ENCODE measurements around the gene NANS.
A peak's percentile ranks its signal among the peaks of the same experiment; 100 is the strongest.

The NANS gene

GRCh38 chr9:98056269-98057137 is at the start of gene NANS:
TSS of gene NANS (plus strand) at chr9:98056732. CDS start at chr9:98056809, 77 bp downstream.
- POLR2A ChIA-PET, result interaction anchor here (0.6 to 3.3 kb wide), 7 partner anchors 9 to 199 kb away, joined by 3 to 12 read pairs (median 3); partner anchors contain the start of genes CORO2A, TBC1D2 and TRMO
- CTCF ChIA-PET, result interaction anchor here (0.6 to 1.4 kb wide), 4 partner anchors 17 to 133 kb away, joined by 3 to 5 read pairs (median 4); no protein-coding TSS in a partner anchor
- peak; percentile 98 for DNase-seq (ENCODE audit: extremely low spot score)
- no peak for TF ChIP-seq ARNT (IDR thresholded peaks at IDR 0.05)
- peak; percentile 9; the same call in 1 of the 2 replicates for TF ChIP-seq PKNOX1 (IDR thresholded peaks at IDR 0.05)
- TF ChIP-seq L3MBTL2 (conservative IDR thresholded peaks at IDR 0.05), result peak; percentile 64

- ChIA-PET CTCF (no interaction called here), POLR2A (no interaction called here)
- DNase-seq (ENCODE audit: extremely low spot score), result no peak
- no peak for TF ChIP-seq ELF4 (IDR thresholded peaks at IDR 0.05)
- TF ChIP-seq SP1 (IDR thresholded peaks at IDR 0.05), result no peak
- no peak for TF ChIP-seq TARDBP (IDR thresholded peaks at IDR 0.05)
- TF ChIP-seq NFRKB (IDR thresholded peaks at IDR 0.05), result no peak
- TF ChIP-seq LEF1 (IDR thresholded peaks at IDR 0.05; ENCODE audit: borderline replicate concordance), result no peak
- no peak for TF ChIP-seq PKNOX1 (IDR thresholded peaks at IDR 0.05)
- TF ChIP-seq L3MBTL2 (conservative IDR thresholded peaks at IDR 0.05), result no peak
- no peak for TF ChIP-seq ARNT (IDR thresholded peaks at IDR 0.05)
- TF ChIP-seq CTBP1 (IDR thresholded peaks at IDR 0.05; ENCODE audit: borderline replicate concordance), result no peak
- TF ChIP-seq FOXK2 (IDR thresholded peaks at IDR 0.05), result no peak
- TF ChIP-seq HDGF (IDR thresholded peaks at IDR 0.05; ENCODE audit: borderline replicate concordance), result no peak
- TF ChIP-seq FOXA1 (IDR thresholded peaks at IDR 0.05), result no peak
- TF ChIP-seq FOXM1 (IDR thresholded peaks at IDR 0.05; ENCODE audit: borderline replicate concordance), result no peak
These were observed 49.1 kb upstream of the NANS start for GRCh38 chr9:98007251-98007928.

DNA sequence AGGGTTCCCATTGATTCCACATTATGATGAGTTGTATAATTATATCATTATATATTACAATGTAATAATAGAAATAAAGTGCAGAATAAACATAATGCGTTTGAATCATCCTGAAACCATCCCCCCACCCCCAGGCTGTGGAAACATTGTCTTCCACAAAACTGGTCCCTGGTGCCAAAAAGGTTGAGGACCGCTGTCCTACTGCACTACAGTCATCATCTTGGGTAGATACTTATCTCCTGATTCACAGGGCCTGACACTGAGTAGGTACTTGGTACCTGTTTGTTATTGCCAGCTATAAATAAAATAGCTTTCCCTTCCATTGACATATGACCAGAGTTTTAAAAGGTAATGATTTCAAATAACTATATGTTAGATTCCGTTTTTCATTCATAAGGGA is 47.8 kb upstream of the NANS start:
- CTCF ChIA-PET, result interaction anchor here (0.7 kb wide), 1 partner anchor 26 kb away, joined by 3 read pairs; no protein-coding TSS in a partner anchor
- POLR2A ChIA-PET, result no interaction called here
- no peak for TF ChIP-seq SP1 (IDR thresholded peaks at IDR 0.05)
- TF ChIP-seq L3MBTL2 (conservative IDR thresholded peaks at IDR 0.05), result no peak
- TF ChIP-seq ARNT (IDR thresholded peaks at IDR 0.05), result no peak
- TF ChIP-seq BHLHE40 (IDR thresholded peaks at IDR 0.05; ENCODE audit: borderline replicate concordance), result no peak
- TF ChIP-seq SUZ12 (IDR thresholded peaks at IDR 0.05), result no peak
- TF ChIP-seq TARDBP (IDR thresholded peaks at IDR 0.05), result no peak
- no peak for TF ChIP-seq NFRKB (IDR thresholded peaks at IDR 0.05)
- no peak for TF ChIP-seq ELF4 (IDR thresholded peaks at IDR 0.05)
- no peak for TF ChIP-seq FOXM1 (IDR thresholded peaks at IDR 0.05; ENCODE audit: borderline replicate concordance)
- TF ChIP-seq LEF1 (IDR thresholded peaks at IDR 0.05; ENCODE audit: borderline replicate concordance), result no peak
- TF ChIP-seq FOXA1 (IDR thresholded peaks at IDR 0.05), result no peak
- TF ChIP-seq FOXK2 (IDR thresholded peaks at IDR 0.05), result no peak
- no peak for TF ChIP-seq CTBP1 (IDR thresholded peaks at IDR 0.05; ENCODE audit: borderline replicate concordance)
- TF ChIP-seq HDGF (IDR thresholded peaks at IDR 0.05; ENCODE audit: borderline replicate concordance), result no peak
- TF ChIP-seq ZNF384 (IDR thresholded peaks at IDR 0.05), result no peak
- DNase-seq (ENCODE audit: extremely low spot score), result no peak

DNA sequence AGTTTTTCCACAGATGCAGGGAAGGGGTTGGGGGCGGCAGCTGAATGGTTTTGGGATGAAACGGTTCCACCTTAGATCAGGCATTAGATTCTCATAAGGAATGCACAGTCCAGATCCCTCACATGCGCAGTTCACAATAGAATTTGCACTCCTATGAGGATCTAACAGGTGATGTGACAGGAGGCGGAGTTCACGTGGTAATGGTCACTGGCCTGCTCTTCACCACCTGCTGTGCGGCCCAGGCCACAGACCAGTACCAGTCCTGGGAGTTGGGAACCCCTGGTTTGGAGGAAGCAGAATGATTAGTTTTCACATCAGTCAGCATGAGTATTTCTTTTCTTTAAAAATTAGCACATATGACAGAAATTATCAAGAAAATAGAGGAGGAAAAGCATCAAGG is 47.1 kb upstream of the NANS start:
- DNase-seq (ENCODE audit: extremely low spot score), result no peak
- TF ChIP-seq L3MBTL2 (conservative IDR thresholded peaks at IDR 0.05) (no peak), CTBP1 (IDR thresholded peaks at IDR 0.05; ENCODE audit: borderline replicate concordance) (no peak), TARDBP (IDR thresholded peaks at IDR 0.05) (no peak), PKNOX1 (IDR thresholded peaks at IDR 0.05) (no peak), BHLHE40 (IDR thresholded peaks at IDR 0.05; ENCODE audit: borderline replicate concordance) (no peak), LEF1 (IDR thresholded peaks at IDR 0.05; ENCODE audit: borderline replicate concordance) (no peak), ZNF384 (IDR thresholded peaks at IDR 0.05) (no peak), HDGF (IDR thresholded peaks at IDR 0.05; ENCODE audit: borderline replicate concordance) (no peak), FOXK2 (IDR thresholded peaks at IDR 0.05) (no peak), ARNT (IDR thresholded peaks at IDR 0.05) (no peak), ELF4 (IDR thresholded peaks at IDR 0.05) (no peak), SP1 (IDR thresholded peaks at IDR 0.05) (no peak), FOXA1 (IDR thresholded peaks at IDR 0.05) (no peak), NFRKB (IDR thresholded peaks at IDR 0.05) (no peak)
- POLR2A ChIA-PET, result no interaction called here
- CTCF ChIA-PET, result no interaction called here

GRCh38 chr9:98009936-98010335 is 46.6 kb upstream of the NANS start:
- CTCF ChIA-PET, result interaction anchor here (0.6 kb wide), 1 partner anchor 11 kb away, joined by 3 read pairs; no protein-coding TSS in a partner anchor
- no peak for DNase-seq (ENCODE audit: extremely low spot score)
- TF ChIP-seq LEF1 (IDR thresholded peaks at IDR 0.05; ENCODE audit: borderline replicate concordance), result no peak
- no peak for TF ChIP-seq TARDBP (IDR thresholded peaks at IDR 0.05)
- no peak for TF ChIP-seq SUZ12 (IDR thresholded peaks at IDR 0.05)
- no peak for TF ChIP-seq FOXA1 (IDR thresholded peaks at IDR 0.05)
- no peak for TF ChIP-seq ARNT (IDR thresholded peaks at IDR 0.05)
- TF ChIP-seq FOXK2 (IDR thresholded peaks at IDR 0.05), result no peak
- TF ChIP-seq L3MBTL2 (conservative IDR thresholded peaks at IDR 0.05), result no peak
- no peak for TF ChIP-seq SP1 (IDR thresholded peaks at IDR 0.05)
- TF ChIP-seq PKNOX1 (IDR thresholded peaks at IDR 0.05), result no peak
- TF ChIP-seq ELF4 (IDR thresholded peaks at IDR 0.05), result no peak
- no peak for TF ChIP-seq NFRKB (IDR thresholded peaks at IDR 0.05)
- no peak for TF ChIP-seq ZNF384 (IDR thresholded peaks at IDR 0.05)
- TF ChIP-seq BHLHE40 (IDR thresholded peaks at IDR 0.05; ENCODE audit: borderline replicate concordance), result no peak
- TF ChIP-seq FOXM1 (IDR thresholded peaks at IDR 0.05; ENCODE audit: borderline replicate concordance), result no peak
- TF ChIP-seq HDGF (IDR thresholded peaks at IDR 0.05; ENCODE audit: borderline replicate concordance), result no peak
- POLR2A ChIA-PET, result interaction anchor here (0.9 kb wide), 1 partner anchor 47 kb away, joined by 3 read pairs; the partner anchor contains the start of gene NANS

All from HEK293T (cell line).